Measurements from ENCODE around the gene KLF14. TPM values are rescaled to one million over a fixed set of nuclear protein-coding genes. Genes with fewer than 3 reads are reported as not detected.

KLF14 gene
- total and polyA plus RNA-seq, 2 experiments from 2014 or later: not detected

- no peaks in the 10 kb centered on the region for H3K36me3 ChIP-seq
- TF ChIP-seq, protein P1, sequence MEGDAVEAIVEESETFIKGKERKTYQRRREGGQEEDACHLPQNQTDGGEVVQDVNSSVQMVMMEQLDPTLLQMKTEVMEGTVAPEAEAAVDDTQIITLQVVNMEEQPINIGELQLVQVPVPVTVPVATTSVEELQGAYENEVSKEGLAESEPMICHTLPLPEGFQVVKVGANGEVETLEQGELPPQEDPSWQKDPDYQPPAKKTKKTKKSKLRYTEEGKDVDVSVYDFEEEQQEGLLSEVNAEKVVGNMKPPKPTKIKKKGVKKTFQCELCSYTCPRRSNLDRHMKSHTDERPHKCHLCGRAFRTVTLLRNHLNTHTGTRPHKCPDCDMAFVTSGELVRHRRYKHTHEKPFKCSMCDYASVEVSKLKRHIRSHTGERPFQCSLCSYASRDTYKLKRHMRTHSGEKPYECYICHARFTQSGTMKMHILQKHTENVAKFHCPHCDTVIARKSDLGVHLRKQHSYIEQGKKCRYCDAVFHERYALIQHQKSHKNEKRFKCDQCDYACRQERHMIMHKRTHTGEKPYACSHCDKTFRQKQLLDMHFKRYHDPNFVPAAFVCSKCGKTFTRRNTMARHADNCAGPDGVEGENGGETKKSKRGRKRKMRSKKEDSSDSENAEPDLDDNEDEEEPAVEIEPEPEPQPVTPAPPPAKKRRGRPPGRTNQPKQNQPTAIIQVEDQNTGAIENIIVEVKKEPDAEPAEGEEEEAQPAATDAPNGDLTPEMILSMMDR (IDR thresholded peaks at IDR 0.05; ENCODE audit: low read depth, low read length): peak; percentile 58
- DNase-seq (ENCODE audit: low read depth in 1 of 2, low spot score in 1 of 2): peak; percentile 47 to 77
- H3K27ac ChIP-seq: no peak overlapping the region
- H3K4me3 ChIP-seq: no peak overlapping the region
- peaks cover 6% of the 10 kb centered on the region for H3K27me3 ChIP-seq
- H3K9me3 ChIP-seq (ENCODE audit: low read depth): no peaks in the 10 kb centered on the region
- H3K4me1 ChIP-seq (ENCODE audit: low read depth): no peaks in the 10 kb centered on the region
These were observed 24.5 kb upstream of the KLF14 start for GRCh38 chr7:130758429-130759056.

GRCh38 chr7:130756316-130756715 lies 22.3 kb upstream of the KLF14 start:
- Histone ChIP-seq H3K9me3 (ENCODE audit: low read depth) (no peaks in the 10 kb centered on the region), H3K4me3 (no peak overlapping the region), H3K27ac (no peak overlapping the region), H3K27me3 (peaks cover 6% of the 10 kb centered on the region), H3K4me1 (ENCODE audit: low read depth) (no peaks in the 10 kb centered on the region), H3K36me3 (no peaks in the 10 kb centered on the region)
- DNase-seq (ENCODE audit: low read depth in 1 of 2, low spot score in 1 of 2): no peak
- TF ChIP-seq, protein P1 (IDR thresholded peaks at IDR 0.05; ENCODE audit: low read depth, low read length): no peak

- TF ChIP-seq, protein P1 (IDR thresholded peaks at IDR 0.05; ENCODE audit: low read depth, low read length): no peak
- no peaks in the 10 kb centered on the region for H3K36me3 ChIP-seq
- H3K9me3 ChIP-seq (ENCODE audit: low read depth): no peaks in the 10 kb centered on the region
- H3K27me3 ChIP-seq: peaks cover 6% of the 10 kb centered on the region
- H3K4me1 ChIP-seq (ENCODE audit: low read depth): no peaks in the 10 kb centered on the region
- DNase-seq (ENCODE audit: low read depth in 1 of 2, low spot score in 1 of 2): no peak
- no peak overlapping the region for H3K27ac ChIP-seq
- no peak overlapping the region for H3K4me3 ChIP-seq
These were observed 18.4 kb upstream of the KLF14 start for GRCh38 chr7:130752424-130752823.

- H3K36me3 ChIP-seq: no peaks in the 10 kb centered on the region
- TF ChIP-seq, protein P1 (IDR thresholded peaks at IDR 0.05; ENCODE audit: low read depth, low read length): no peak
- no peak for DNase-seq (ENCODE audit: low read depth in 1 of 2, low spot score in 1 of 2)
- no peaks in the 10 kb centered on the region for H3K4me1 ChIP-seq (ENCODE audit: low read depth)
- H3K4me3 ChIP-seq: no peak overlapping the region
- no peak overlapping the region for H3K27ac ChIP-seq
- H3K9me3 ChIP-seq (ENCODE audit: low read depth): no peaks in the 10 kb centered on the region
- peaks cover 17% of the 10 kb centered on the region for H3K27me3 ChIP-seq
These were observed 16.7 kb upstream of the KLF14 start for GRCh38 chr7:130750755-130751154.

DNA sequence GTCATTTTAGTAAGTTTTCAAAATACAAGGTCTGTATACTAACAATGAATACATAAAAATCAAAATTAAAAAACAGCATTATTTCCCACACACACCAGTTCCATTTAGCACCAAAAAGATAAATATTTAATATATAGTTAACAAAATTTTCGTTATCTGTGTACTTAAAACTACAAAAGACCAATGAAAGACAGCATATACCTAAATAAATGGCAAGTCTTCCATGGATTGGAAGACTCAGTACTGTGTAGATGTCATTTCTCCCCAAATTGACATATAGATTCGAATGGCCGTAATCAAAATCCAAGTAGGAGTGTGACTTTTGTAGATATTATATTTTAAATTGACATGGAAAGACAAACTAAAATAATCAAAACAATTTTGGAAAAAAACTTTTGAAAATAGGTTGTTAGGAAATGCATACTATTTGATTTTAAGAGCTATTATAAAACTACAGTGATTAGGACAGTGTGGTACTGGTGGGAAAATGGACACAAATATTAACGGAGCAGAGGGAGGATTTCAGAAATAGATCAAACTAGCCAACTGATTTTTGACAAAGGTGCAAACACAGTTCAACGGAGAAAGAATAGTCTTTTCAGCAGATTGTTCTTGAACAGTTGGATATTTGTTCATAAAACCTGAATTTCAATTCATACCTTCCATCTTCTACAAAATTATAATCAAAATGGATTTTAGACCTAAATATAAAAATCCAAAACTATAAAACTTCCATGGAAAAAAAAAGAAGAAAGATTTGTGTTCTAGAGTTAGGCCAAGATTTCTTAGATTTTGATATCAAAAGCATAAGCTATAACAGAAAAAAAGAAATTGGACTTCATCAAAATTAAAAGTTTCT lies 14.8 kb upstream of the KLF14 start:
- H3K4me1 ChIP-seq (ENCODE audit: low read depth): no peaks in the 10 kb centered on the region
- peaks cover 30% of the 10 kb centered on the region for H3K27me3 ChIP-seq

More for the DNA sequence above, 14.8 kb upstream of the KLF14 start:
- no peak for DNase-seq (ENCODE audit: low read depth in 1 of 2, low spot score in 1 of 2)
- TF ChIP-seq, protein P1 (IDR thresholded peaks at IDR 0.05; ENCODE audit: low read depth, low read length): no peak
- H3K4me3 ChIP-seq: no peak overlapping the region
- no peaks in the 10 kb centered on the region for H3K36me3 ChIP-seq
- H3K9me3 ChIP-seq (ENCODE audit: low read depth): no peaks in the 10 kb centered on the region
- H3K27ac ChIP-seq: no peak overlapping the region

All from cardiac muscle cell (in vitro differentiated cells and primary cell).